ENCODE data around the gene MYBPH. TPM values are rescaled to one million over a fixed set of nuclear protein-coding genes. Genes with fewer than 3 reads are reported as not detected.

The MYBPH gene
- total and polyA plus RNA-seq, 7 donors: not detected

GRCh38 chr1:203153989-203154821 lies 21.4 kb downstream of the MYBPH start:
- intact Hi-C loops (cut with DNase I): no loop called here

GRCh38 chr1:203153051-203153988 lies 22.3 kb downstream of the MYBPH start:
- DNase-seq: no peak
- H3K36me3 ChIP-seq: no peaks in the 10 kb centered on the region
- no peak overlapping the region for H3K4me3 ChIP-seq
- no peaks in the 10 kb centered on the region for H3K9me3 ChIP-seq
- no peak overlapping the region for H3K27ac ChIP-seq
- intact Hi-C loops (cut with DNase I): no loop called here
- H3K4me1 ChIP-seq: no peaks in the 10 kb centered on the region
- no peak for TF ChIP-seq CTCF (IDR thresholded peaks at IDR 0.05)
- no peaks in the 10 kb centered on the region for H3K27me3 ChIP-seq
- 83 to 90% methylated on average over 9 of the region's 9 CpGs for WGBS, 2 donors

More at GRCh38 chr1:203153989-203154821, 21.4 kb downstream of the MYBPH start:
- no peak for DNase-seq
- no peaks in the 10 kb centered on the region for H3K4me1 ChIP-seq
- H3K27me3 ChIP-seq: no peaks in the 10 kb centered on the region
- 83 to 87% methylated on average over 13 of the region's 13 CpGs for WGBS, 2 donors
- H3K36me3 ChIP-seq: no peaks in the 10 kb centered on the region
- peaks cover 0 to 4% (median 0%) of the 10 kb centered on the region in 4 donors for H3K9me3 ChIP-seq
- no peak overlapping the region for H3K27ac ChIP-seq
- no peak for TF ChIP-seq EP300 (IDR thresholded peaks at IDR 0.05)
- no peak for TF ChIP-seq POLR2A (IDR thresholded peaks at IDR 0.05)
- TF ChIP-seq CTCF (IDR thresholded peaks at IDR 0.05): no peak
- no peak for TF ChIP-seq POLR2AphosphoS5 (IDR thresholded peaks at IDR 0.05)
- H3K4me3 ChIP-seq: no peak overlapping the region

- H3K36me3 ChIP-seq: no peaks in the 10 kb centered on the region
- intact Hi-C loops (cut with DNase I): no loop called here
- no peaks in the 10 kb centered on the region for H3K9me3 ChIP-seq
- H3K4me3 ChIP-seq: no peak overlapping the region
- 77 to 79% methylated on average over 10 of the region's 10 CpGs for WGBS, 2 donors
- no peaks in the 10 kb centered on the region for H3K4me1 ChIP-seq
- TF ChIP-seq CTCF (IDR thresholded peaks at IDR 0.05) (no peak), POLR2AphosphoS5 (IDR thresholded peaks at IDR 0.05) (no peak), POLR2A (IDR thresholded peaks at IDR 0.05) (no peak), EP300 (IDR thresholded peaks at IDR 0.05) (no peak)
- H3K27ac ChIP-seq: no peak overlapping the region
- DNase-seq: no peak
- H3K27me3 ChIP-seq: no peaks in the 10 kb centered on the region
Observed at GRCh38 chr1:203152158-203153034, 23.2 kb downstream of the MYBPH start.

GRCh38 chr1:203151362-203152157 lies 24.1 kb downstream of the MYBPH start:
- no peak for TF ChIP-seq CTCF (IDR thresholded peaks at IDR 0.05)
- TF ChIP-seq POLR2A (IDR thresholded peaks at IDR 0.05): no peak
- TF ChIP-seq EP300 (IDR thresholded peaks at IDR 0.05): no peak
- TF ChIP-seq POLR2AphosphoS5 (IDR thresholded peaks at IDR 0.05): no peak
- Histone ChIP-seq H3K27ac (no peak overlapping the region), H3K27me3 (no peaks in the 10 kb centered on the region), H3K4me1 (no peaks in the 10 kb centered on the region), H3K9me3 (no peaks in the 10 kb centered on the region), H3K36me3 (no peaks in the 10 kb centered on the region), H3K4me3 (no peak overlapping the region)
- WGBS, 2 donors: 67 to 77% methylated on average over 9 of the region's 9 CpGs
- DNase-seq: no peak
- intact Hi-C loops (cut with DNase I): no loop called here

Measured in sigmoid colon (tissue), 7 donors.